ENCODE data around the gene DENND4C.
"Not testable (repeated sequence)": the region's sequence is repeated elsewhere in the genome, so short reads cannot be mapped to it uniquely, and the experiment has no call there.

Gene DENND4C

GRCh38 chr9:19255821-19256220 lies 25.3 kb downstream of the DENND4C start:
- TF ChIP-seq CTCF (IDR thresholded peaks at IDR 0.05; ENCODE audit: low read length) (no peak), EZH2 (IDR thresholded peaks at IDR 0.05; ENCODE audit: borderline replicate concordance, low read length) (no peak)
- no peak overlapping the region for H3K4me3 ChIP-seq (ENCODE audit: low read depth, low read length, poor library complexity, severe bottlenecking)
- no peaks in the 10 kb centered on the region for H3K9me3 ChIP-seq (ENCODE audit: low read length)
- no peaks in the 10 kb centered on the region for H3K27me3 ChIP-seq (ENCODE audit: insufficient read depth, low read length)
- H3K4me2 ChIP-seq (ENCODE audit: low read length) = no peak overlapping the region
- H3F3A ChIP-seq (ENCODE audit: insufficient read depth, low read length) = no peaks in the 10 kb centered on the region; the same call in 1 of the 2 replicates
- no peaks in the 10 kb centered on the region for H4K20me1 ChIP-seq (ENCODE audit: insufficient read depth, low read length)
- no peak overlapping the region for H3K9ac ChIP-seq (ENCODE audit: low read length)
- H3K9me2 ChIP-seq (ENCODE audit: low read depth, low read length) = no peaks in the 10 kb centered on the region
- H3K27ac ChIP-seq (ENCODE audit: low read depth, low read length, poor library complexity, severe bottlenecking) = no peak overlapping the region
- no peaks in the 10 kb centered on the region for H3K4me1 ChIP-seq (ENCODE audit: insufficient read depth, low read length, severe bottlenecking)
- peaks cover 65% of the 10 kb centered on the region for H3K79me2 ChIP-seq (ENCODE audit: insufficient read depth, low read length)
- no peak overlapping the region for H2AFZ ChIP-seq (ENCODE audit: low read length)
- no peaks in the 10 kb centered on the region for H3K36me3 ChIP-seq (ENCODE audit: insufficient read depth, low read length)

GRCh38 chr9:19259665-19260255 lies 29.3 kb downstream of the DENND4C start:
- H3K4me3 ChIP-seq (ENCODE audit: low read depth, low read length, poor library complexity, severe bottlenecking); H3K4me2 ChIP-seq (ENCODE audit: low read length); H3K27ac ChIP-seq (ENCODE audit: low read depth, low read length, poor library complexity, severe bottlenecking); H3K9ac ChIP-seq (ENCODE audit: low read length); H3K36me3 ChIP-seq (ENCODE audit: insufficient read depth, low read length); H4K20me1 ChIP-seq (ENCODE audit: insufficient read depth, low read length); H3K4me1 ChIP-seq (ENCODE audit: insufficient read depth, low read length, severe bottlenecking); H3K9me3 ChIP-seq (ENCODE audit: low read length); H3K9me2 ChIP-seq (ENCODE audit: low read depth, low read length); H3F3A ChIP-seq (ENCODE audit: insufficient read depth, low read length); H2AFZ ChIP-seq (ENCODE audit: low read length); H3K27me3 ChIP-seq (ENCODE audit: insufficient read depth, low read length): not testable (repeated sequence)
- H3K79me2 ChIP-seq (ENCODE audit: insufficient read depth, low read length) = peaks cover 83% of the 10 kb centered on the region

GRCh38 chr9:19265602-19266001 lies 35.1 kb downstream of the DENND4C start:
- not testable (repeated sequence) for H3K4me1 ChIP-seq (ENCODE audit: insufficient read depth, low read length, severe bottlenecking); H3K9ac ChIP-seq (ENCODE audit: low read length); H2AFZ ChIP-seq (ENCODE audit: low read length); H3K27me3 ChIP-seq (ENCODE audit: insufficient read depth, low read length); H3K9me3 ChIP-seq (ENCODE audit: low read length); H3K36me3 ChIP-seq (ENCODE audit: insufficient read depth, low read length); H4K20me1 ChIP-seq (ENCODE audit: insufficient read depth, low read length); H3K4me3 ChIP-seq (ENCODE audit: low read depth, low read length, poor library complexity, severe bottlenecking); H3K27ac ChIP-seq (ENCODE audit: low read depth, low read length, poor library complexity, severe bottlenecking); H3F3A ChIP-seq (ENCODE audit: insufficient read depth, low read length); H3K4me2 ChIP-seq (ENCODE audit: low read length); H3K9me2 ChIP-seq (ENCODE audit: low read depth, low read length)
- H3K79me2 ChIP-seq (ENCODE audit: insufficient read depth, low read length) = peaks cover 69% of the 10 kb centered on the region

- H3K36me3 ChIP-seq (ENCODE audit: insufficient read depth, low read length) = not testable (repeated sequence)
Measured at GRCh38 chr9:19266778-19267384, 36.4 kb downstream of the DENND4C start.

More at GRCh38 chr9:19266778-19267384, 36.4 kb downstream of the DENND4C start:
- H3K4me3 ChIP-seq (ENCODE audit: low read depth, low read length, poor library complexity, severe bottlenecking); H3K9me2 ChIP-seq (ENCODE audit: low read depth, low read length); H3K4me1 ChIP-seq (ENCODE audit: insufficient read depth, low read length, severe bottlenecking); H3K4me2 ChIP-seq (ENCODE audit: low read length); H2AFZ ChIP-seq (ENCODE audit: low read length); H3K9ac ChIP-seq (ENCODE audit: low read length); H3K27ac ChIP-seq (ENCODE audit: low read depth, low read length, poor library complexity, severe bottlenecking); H3K27me3 ChIP-seq (ENCODE audit: insufficient read depth, low read length); H4K20me1 ChIP-seq (ENCODE audit: insufficient read depth, low read length); H3K9me3 ChIP-seq (ENCODE audit: low read length); H3F3A ChIP-seq (ENCODE audit: insufficient read depth, low read length): not testable (repeated sequence)
- peaks cover 57% of the 10 kb centered on the region for H3K79me2 ChIP-seq (ENCODE audit: insufficient read depth, low read length)

Measured in OCI-LY1 (cell line).